Keratinocyte (primary cell): Measurements from ENCODE around the gene SKOR1.

Source experiments
- CTCF ChIP-seq, 3 experiments: IDR thresholded peaks in 1 of 3; conservative IDR thresholded peaks in 1 of 3; optimal IDR thresholded peaks in 1 of 3; 2 replicates in 2 of 3; 3 replicates in 1 of 3; pipeline versions ENCODE3 to v1.5.1; 2011; ENCODE audit warnings: low read length in 3 of 3, mild to moderate bottlenecking in 3 of 3, moderate library complexity in 2 of 3, control low read depth in 1 of 3, inconsistent platforms in 1 of 3; ENCODE audit not compliant: insufficient read depth in 2 of 3; ENCODE audit errors: extremely low read depth in 1 of 3
- EZH2 ChIP-seq: IDR thresholded peaks from one replicate; pipeline ENCODE4 v1.6.1; 2012; ENCODE audit warnings: inconsistent platforms, mild to moderate bottlenecking, low read length, moderate library complexity

- TF ChIP-seq EZH2 (peak; percentile 34), CTCF (optimal IDR thresholded peaks at IDR 0.05 in 1 of 3, IDR thresholded peaks at IDR 0.05 in 1 of 3, conservative IDR thresholded peaks at IDR 0.05 in 1 of 3; ENCODE audit: extremely low read depth in 1 of 3, insufficient read depth in 2 of 3, low read length in 3 of 3) (no peak)
Observed at GRCh38 chr15:67829647-67830504, 4.6 kb downstream of the SKOR1 start.
